ENCODE data around the gene BAZ1B. TPM values are rescaled to one million over a fixed set of nuclear protein-coding genes. Genes with fewer than 3 reads are reported as not detected.
"Not testable (repeated sequence)": the region's sequence is repeated elsewhere in the genome, so short reads cannot be mapped to it uniquely, and the experiment has no call there.

BAZ1B gene
- total and polyA plus RNA-seq, 4 experiments from 2014 or later = 5.8 to 78.6 (median 52.2) TPM

DNA sequence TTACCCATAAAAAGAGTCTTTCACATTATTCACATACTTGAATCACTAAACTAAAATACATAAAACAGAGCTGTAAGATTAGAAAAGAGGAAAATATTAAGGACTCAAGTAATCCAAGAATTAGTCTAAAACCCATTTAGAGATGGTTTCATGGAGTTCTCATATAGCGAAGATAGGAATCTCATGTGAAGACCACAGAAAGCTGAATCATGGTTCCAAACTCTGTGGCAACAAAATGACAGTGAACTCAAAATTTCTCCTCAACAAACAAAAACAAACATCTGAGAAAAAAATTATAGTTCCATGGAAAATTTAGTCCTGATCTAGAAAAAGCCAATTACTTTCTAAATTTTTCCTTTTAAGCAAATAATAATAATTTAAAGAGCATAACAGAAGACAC, 34.6 kb downstream of the BAZ1B start:
- Mint-ChIP-seq H3K27ac (peak overlapping the region in 5 of 7 donors; percentile 29 to 70 (median 66)), H3K4me1 (peaks cover 0 to 15% (median 9%) of the 10 kb centered on the region in 4 donors), H3K27me3 (no peaks in the 10 kb centered on the region), H3K9me3 (no peaks in the 10 kb centered on the region), H3K36me3 (peaks cover 32 to 67% of the 10 kb centered on the region in 2 donors), H3K4me3 (peak overlapping the region in 1 of 8 donors; percentile 24)
- ChIA-PET POLR2A (ENCODE audit: partially characterized antibody) (interaction anchor here (1.2 kb wide), 1 partner anchor 34 kb away, joined by 3 read pairs; the partner anchor contains the start of gene BAZ1B), CTCF (ENCODE audit: partially characterized antibody) (interaction anchor here (2.0 kb wide), 1 partner anchor 36 kb away, joined by 7 read pairs; no protein-coding TSS in a partner anchor)
- Histone ChIP-seq H3K4me3 (ENCODE audit: low read length in 2 of 2) (no peak overlapping the region), H3K27ac (ENCODE audit: low read depth, low read length) (no peak overlapping the region), H3K36me3 (ENCODE audit: insufficient read depth, low read length) (peaks cover 51% of the 10 kb centered on the region), H3K4me1 (ENCODE audit: insufficient read depth, low read length) (no peaks in the 10 kb centered on the region), H3K27me3 (ENCODE audit: insufficient read depth, low read length) (no peaks in the 10 kb centered on the region), H3K9me3 (ENCODE audit: control insufficient read depth in 1 of 2, low read length in 2 of 2) (no peaks in the 10 kb centered on the region)
- intact Hi-C loops (cut with micrococcal nuclease) = no loop called here
- DNase-seq = no peak

DNA sequence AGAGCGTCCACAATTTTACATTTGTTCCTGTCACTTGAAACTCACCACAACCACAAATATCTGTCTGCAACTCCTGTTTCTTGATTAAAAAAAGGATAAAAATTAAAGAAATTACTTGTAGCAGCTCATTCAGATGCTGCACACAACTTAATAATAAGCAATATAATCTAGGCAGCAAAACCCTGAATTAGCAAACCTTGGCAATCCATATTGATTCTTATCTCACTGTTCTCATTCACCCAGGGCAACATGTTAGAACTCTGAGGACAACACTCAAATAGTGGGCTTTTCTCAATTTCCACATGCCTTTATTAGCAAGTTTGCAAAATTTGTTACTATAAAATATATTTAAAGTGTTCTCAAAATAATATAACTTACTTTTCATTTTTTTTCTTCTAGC, 38.9 kb downstream of the BAZ1B start:
- no peaks in the 10 kb centered on the region for H3K9me3 ChIP-seq (ENCODE audit: control insufficient read depth in 1 of 2, low read length in 2 of 2)
- no peak for DNase-seq
- intact Hi-C loops (cut with micrococcal nuclease) = no loop called here
- no peaks in the 10 kb centered on the region for H3K4me1 ChIP-seq (ENCODE audit: insufficient read depth, low read length)
- H3K27me3 ChIP-seq (ENCODE audit: insufficient read depth, low read length) = no peaks in the 10 kb centered on the region
- Mint-ChIP-seq H3K36me3 (peaks cover 45 to 62% of the 10 kb centered on the region in 2 donors), H3K4me3 (no peak overlapping the region), H3K4me1 (peaks cover 6 to 28% (median 15%) of the 10 kb centered on the region in 4 donors), H3K27me3 (no peaks in the 10 kb centered on the region), H3K9me3 (no peaks in the 10 kb centered on the region), H3K27ac (peak overlapping the region in 1 of 7 donors; percentile 32)
- no peak overlapping the region for H3K4me3 ChIP-seq (ENCODE audit: low read length in 2 of 2)
- H3K36me3 ChIP-seq (ENCODE audit: insufficient read depth, low read length) = peaks cover 32% of the 10 kb centered on the region
- CTCF ChIA-PET (ENCODE audit: partially characterized antibody) = no interaction called here
- POLR2A ChIA-PET (ENCODE audit: partially characterized antibody) = no interaction called here
- no peak overlapping the region for H3K27ac ChIP-seq (ENCODE audit: low read depth, low read length)

DNA sequence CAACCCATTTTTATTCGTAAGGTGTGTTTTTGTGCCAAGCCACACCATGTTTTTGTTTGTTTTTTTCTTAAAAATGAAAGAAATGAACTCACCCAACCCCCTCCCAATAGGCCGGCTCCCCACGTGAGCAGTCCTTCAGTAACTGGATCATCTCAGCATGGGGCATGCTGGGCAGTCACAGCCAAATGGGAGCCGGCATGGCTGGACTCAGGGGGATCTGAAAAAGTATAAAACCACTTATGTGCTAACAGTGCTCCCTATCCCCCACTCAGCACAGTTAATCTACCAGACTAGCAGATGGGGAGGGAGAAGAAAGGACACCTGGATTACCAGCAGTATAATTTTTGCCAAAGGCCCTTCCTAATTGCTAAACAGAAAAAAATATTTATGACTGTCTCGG, 39.3 kb downstream of the BAZ1B start:
- DNase-seq = no peak
- H3K4me3 Mint-ChIP-seq = no peak overlapping the region
- H3K27ac Mint-ChIP-seq = peak overlapping the region in 1 of 7 donors; percentile 32
- Histone ChIP-seq H3K9me3 (ENCODE audit: control insufficient read depth in 1 of 2, low read length in 2 of 2) (no peaks in the 10 kb centered on the region), H3K27me3 (ENCODE audit: insufficient read depth, low read length) (no peaks in the 10 kb centered on the region), H3K4me3 (ENCODE audit: low read length in 2 of 2) (no peak overlapping the region), H3K36me3 (ENCODE audit: insufficient read depth, low read length) (peaks cover 32% of the 10 kb centered on the region), H3K27ac (ENCODE audit: low read depth, low read length) (no peak overlapping the region), H3K4me1 (ENCODE audit: insufficient read depth, low read length) (no peaks in the 10 kb centered on the region)
- H3K36me3 Mint-ChIP-seq = peaks cover 47 to 62% of the 10 kb centered on the region in 2 donors
- intact Hi-C loops (cut with micrococcal nuclease) = no loop called here
- ChIA-PET CTCF (ENCODE audit: partially characterized antibody) (no interaction called here), POLR2A (ENCODE audit: partially characterized antibody) (no interaction called here)
- peaks cover 6 to 28% (median 17%) of the 10 kb centered on the region in 4 donors for H3K4me1 Mint-ChIP-seq
- no peaks in the 10 kb centered on the region for H3K9me3 Mint-ChIP-seq
- no peaks in the 10 kb centered on the region for H3K27me3 Mint-ChIP-seq

DNA sequence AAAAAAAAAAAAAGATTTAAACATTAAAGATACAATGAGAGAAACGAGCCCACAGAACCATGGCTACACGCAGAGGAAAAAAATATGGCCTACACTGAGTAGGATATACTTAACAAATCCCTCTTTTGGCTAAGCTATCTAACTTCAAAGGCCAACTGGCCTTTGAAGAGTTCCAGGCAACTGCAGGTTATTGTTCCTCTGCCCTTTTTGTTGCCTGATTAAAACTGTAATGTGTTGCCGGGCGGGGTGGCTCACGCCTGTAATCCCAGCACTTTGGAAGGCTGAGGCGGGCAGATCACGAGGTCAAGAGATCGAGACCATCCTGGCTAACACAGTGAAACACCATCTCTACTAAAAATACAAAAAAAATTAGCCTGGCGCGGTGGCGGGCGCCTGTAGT, 40.6 kb downstream of the BAZ1B start:
- H3K27me3 ChIP-seq (ENCODE audit: insufficient read depth, low read length); intact Hi-C loops (cut with micrococcal nuclease); H3K9me3 ChIP-seq (ENCODE audit: control insufficient read depth in 1 of 2, low read length in 2 of 2); H3K9me3 Mint-ChIP-seq; H3K27ac ChIP-seq (ENCODE audit: low read depth, low read length); DNase-seq; H3K27ac Mint-ChIP-seq; H3K4me3 ChIP-seq (ENCODE audit: low read length in 2 of 2); CTCF ChIA-PET (ENCODE audit: partially characterized antibody); POLR2A ChIA-PET (ENCODE audit: partially characterized antibody); H3K4me3 Mint-ChIP-seq; H3K4me1 ChIP-seq (ENCODE audit: insufficient read depth, low read length); H3K27me3 Mint-ChIP-seq: not testable (repeated sequence)
- H3K36me3 ChIP-seq (ENCODE audit: insufficient read depth, low read length) = peaks cover 36% of the 10 kb centered on the region
- peaks cover 12 to 28% (median 19%) of the 10 kb centered on the region in 4 donors for H3K4me1 Mint-ChIP-seq
- peaks cover 49 to 64% of the 10 kb centered on the region in 2 donors for H3K36me3 Mint-ChIP-seq

DNA sequence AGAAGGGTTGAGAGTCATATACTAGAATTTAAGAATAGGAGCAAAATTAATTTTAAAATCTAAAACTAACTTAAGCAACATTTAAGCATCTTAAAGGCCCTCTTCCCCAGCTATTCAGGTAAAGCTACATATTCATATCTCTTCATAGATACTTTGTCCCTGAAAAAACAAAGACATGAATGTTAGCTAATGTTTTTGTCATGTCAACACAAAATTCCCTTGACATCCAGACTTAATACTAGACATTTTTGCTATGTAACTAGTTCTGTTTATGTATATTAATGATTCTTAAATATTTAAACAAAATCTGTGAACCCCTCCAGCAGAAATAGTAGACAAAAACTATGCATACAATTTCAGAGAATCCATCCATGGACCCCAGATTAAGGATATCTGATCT, 43.5 kb downstream of the BAZ1B start:
- Histone ChIP-seq H3K9me3 (ENCODE audit: control insufficient read depth in 1 of 2, low read length in 2 of 2) (no peaks in the 10 kb centered on the region), H3K4me3 (ENCODE audit: low read length in 2 of 2) (no peak overlapping the region), H3K27ac (ENCODE audit: low read depth, low read length) (no peak overlapping the region), H3K4me1 (ENCODE audit: insufficient read depth, low read length) (no peaks in the 10 kb centered on the region), H3K36me3 (ENCODE audit: insufficient read depth, low read length) (peaks cover 37% of the 10 kb centered on the region), H3K27me3 (ENCODE audit: insufficient read depth, low read length) (no peaks in the 10 kb centered on the region)
- Mint-ChIP-seq H3K4me3 (no peak overlapping the region), H3K9me3 (no peaks in the 10 kb centered on the region), H3K36me3 (peaks cover 61 to 68% of the 10 kb centered on the region in 2 donors), H3K27ac (peak overlapping the region in 3 of 7 donors; percentile 24 to 70 (median 50)), H3K27me3 (no peaks in the 10 kb centered on the region), H3K4me1 (peaks cover 16 to 35% (median 19%) of the 10 kb centered on the region in 4 donors)
- CTCF ChIA-PET (ENCODE audit: partially characterized antibody) = no interaction called here
- intact Hi-C loops (cut with micrococcal nuclease) = no loop called here
- POLR2A ChIA-PET (ENCODE audit: partially characterized antibody) = no interaction called here
- DNase-seq = no peak

DNA sequence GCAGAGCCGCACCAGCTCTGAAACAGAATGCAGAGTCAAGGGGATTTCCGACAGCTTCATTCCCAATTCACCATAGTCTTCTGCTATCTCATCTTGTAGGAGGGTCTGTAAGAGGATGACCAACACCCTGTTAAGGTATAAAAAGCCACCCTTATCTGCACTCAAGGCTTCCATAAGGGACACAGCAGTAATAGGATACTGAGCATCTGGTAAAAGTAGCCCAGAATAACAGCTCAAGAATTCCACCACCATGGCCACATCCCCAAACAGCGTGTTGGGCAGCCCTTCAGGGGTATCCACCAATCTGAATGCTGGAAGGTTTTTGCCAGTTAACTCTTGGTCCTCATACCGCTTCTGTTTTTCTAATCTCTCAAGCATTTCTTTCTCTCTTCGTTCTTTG, 44.7 kb downstream of the BAZ1B start:
- CTCF ChIA-PET (ENCODE audit: partially characterized antibody) = interaction anchor here (1.3 kb wide), 1 partner anchor 26 kb away, joined by 6 read pairs; no protein-coding TSS in a partner anchor
- intact Hi-C loops (cut with micrococcal nuclease) = no loop called here
- H3K9me3 Mint-ChIP-seq = no peaks in the 10 kb centered on the region
- H3K4me3 Mint-ChIP-seq = no peak overlapping the region
- no peak for DNase-seq
- peaks cover 54 to 63% of the 10 kb centered on the region in 2 donors for H3K36me3 Mint-ChIP-seq
- peak overlapping the region in 4 of 7 donors; percentile 28 to 82 (median 54) for H3K27ac Mint-ChIP-seq
- H3K4me1 Mint-ChIP-seq = peaks cover 16 to 27% (median 19%) of the 10 kb centered on the region in 4 donors
- POLR2A ChIA-PET (ENCODE audit: partially characterized antibody) = no interaction called here
- Histone ChIP-seq H3K4me3 (ENCODE audit: low read length in 2 of 2) (no peak overlapping the region), H3K36me3 (ENCODE audit: insufficient read depth, low read length) (peaks cover 28% of the 10 kb centered on the region), H3K4me1 (ENCODE audit: insufficient read depth, low read length) (no peaks in the 10 kb centered on the region), H3K27me3 (ENCODE audit: insufficient read depth, low read length) (no peaks in the 10 kb centered on the region), H3K9me3 (ENCODE audit: control insufficient read depth in 1 of 2, low read length in 2 of 2) (no peaks in the 10 kb centered on the region), H3K27ac (ENCODE audit: low read depth, low read length) (no peak overlapping the region)
- H3K27me3 Mint-ChIP-seq = no peaks in the 10 kb centered on the region

DNA sequence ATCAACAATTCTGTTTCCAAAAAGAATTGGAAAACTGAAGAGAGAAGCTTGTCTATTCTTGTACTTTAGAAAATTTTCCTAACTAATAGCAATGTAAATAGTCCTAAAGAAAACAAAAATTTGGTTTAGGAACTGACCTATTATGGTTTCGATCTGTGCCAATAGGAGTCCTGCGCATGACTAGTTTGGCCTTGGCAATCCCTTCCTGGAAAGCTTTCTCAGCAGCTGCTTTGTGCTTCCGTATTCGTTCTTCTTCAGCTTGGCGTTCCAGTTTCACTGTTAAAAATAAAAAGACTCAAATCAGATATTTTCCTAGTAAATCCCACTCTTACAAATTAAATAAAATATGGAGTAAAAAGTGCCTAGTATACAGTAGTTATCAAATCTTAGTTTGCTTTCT, 51.9 kb downstream of the BAZ1B start:
- ChIA-PET CTCF (ENCODE audit: partially characterized antibody) (interaction anchor here (0.8 kb wide), 1 partner anchor 19 kb away, joined by 3 read pairs; no protein-coding TSS in a partner anchor), POLR2A (ENCODE audit: partially characterized antibody) (interaction anchor here (0.6 to 2.2 kb wide), 2 partner anchors 52 to 212 kb away, joined by 3 to 6 read pairs; partner anchors contain the start of gene BAZ1B)
- Mint-ChIP-seq H3K9me3 (peaks cover 0 to 2% (median 0%) of the 10 kb centered on the region in 8 donors), H3K36me3 (peaks cover 36 to 64% of the 10 kb centered on the region in 2 donors), H3K27me3 (no peaks in the 10 kb centered on the region), H3K27ac (peak overlapping the region in 1 of 7 donors; percentile 13), H3K4me3 (no peak overlapping the region), H3K4me1 (peaks cover 0 to 9% (median 2%) of the 10 kb centered on the region in 4 donors)
- Histone ChIP-seq H3K4me3 (ENCODE audit: low read length in 2 of 2) (no peak overlapping the region), H3K27ac (ENCODE audit: low read depth, low read length) (no peak overlapping the region), H3K36me3 (ENCODE audit: insufficient read depth, low read length) (peaks cover 39% of the 10 kb centered on the region), H3K9me3 (ENCODE audit: control insufficient read depth in 1 of 2, low read length in 2 of 2) (no peaks in the 10 kb centered on the region), H3K4me1 (ENCODE audit: insufficient read depth, low read length) (no peaks in the 10 kb centered on the region), H3K27me3 (ENCODE audit: insufficient read depth, low read length) (no peaks in the 10 kb centered on the region)
- intact Hi-C loops (cut with micrococcal nuclease) = no loop called here
- no peak for DNase-seq
